HG03378 (cell line): ENCODE measurements around the gene SNX9.

Experiments used
- ATAC-seq: cut with Tn5 transposase; IDR thresholded peaks from one replicate; pipeline ENCODE4 v1.9.1; 2021; ENCODE audit warnings: mild to moderate bottlenecking, moderate library complexity; ENCODE audit not compliant: unreplicated experiment

The SNX9 gene

GRCh38 chr6:157974341-157974894 is 151.4 kb downstream of the SNX9 start:
- no peak for ATAC-seq

- no peak for ATAC-seq
These were observed 151.9 kb downstream of the SNX9 start for GRCh38 chr6:157974967-157975366.

DNA sequence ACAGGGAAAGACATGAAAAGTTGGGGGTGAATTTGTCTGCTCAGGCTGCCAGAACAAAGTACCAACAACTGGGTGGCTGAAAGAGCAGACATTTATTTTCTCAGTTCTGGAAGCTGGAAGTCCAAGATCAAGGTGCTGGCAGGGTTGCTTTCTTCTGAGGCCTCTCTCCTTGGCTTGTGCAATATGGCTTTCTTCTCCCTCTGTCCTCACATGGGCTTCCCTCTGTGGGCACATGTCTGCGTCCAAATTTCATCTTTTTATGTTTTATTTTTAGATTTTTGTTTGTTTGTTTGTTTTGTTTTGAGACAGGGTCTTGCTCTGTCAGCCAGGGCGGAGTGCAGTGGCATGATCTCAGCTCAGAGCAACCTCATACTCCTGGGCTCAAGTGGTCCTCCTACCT is 152.4 kb downstream of the SNX9 start:
- ATAC-seq: no peak

- ATAC-seq: no peak
These were observed 153.5 kb downstream of the SNX9 start for GRCh38 chr6:157976345-157977175.

- no peak for ATAC-seq
These were observed 154.2 kb downstream of the SNX9 start for GRCh38 chr6:157977176-157977804.

- ATAC-seq: no peak
These were observed 155.2 kb downstream of the SNX9 start for GRCh38 chr6:157978021-157978783.

DNA sequence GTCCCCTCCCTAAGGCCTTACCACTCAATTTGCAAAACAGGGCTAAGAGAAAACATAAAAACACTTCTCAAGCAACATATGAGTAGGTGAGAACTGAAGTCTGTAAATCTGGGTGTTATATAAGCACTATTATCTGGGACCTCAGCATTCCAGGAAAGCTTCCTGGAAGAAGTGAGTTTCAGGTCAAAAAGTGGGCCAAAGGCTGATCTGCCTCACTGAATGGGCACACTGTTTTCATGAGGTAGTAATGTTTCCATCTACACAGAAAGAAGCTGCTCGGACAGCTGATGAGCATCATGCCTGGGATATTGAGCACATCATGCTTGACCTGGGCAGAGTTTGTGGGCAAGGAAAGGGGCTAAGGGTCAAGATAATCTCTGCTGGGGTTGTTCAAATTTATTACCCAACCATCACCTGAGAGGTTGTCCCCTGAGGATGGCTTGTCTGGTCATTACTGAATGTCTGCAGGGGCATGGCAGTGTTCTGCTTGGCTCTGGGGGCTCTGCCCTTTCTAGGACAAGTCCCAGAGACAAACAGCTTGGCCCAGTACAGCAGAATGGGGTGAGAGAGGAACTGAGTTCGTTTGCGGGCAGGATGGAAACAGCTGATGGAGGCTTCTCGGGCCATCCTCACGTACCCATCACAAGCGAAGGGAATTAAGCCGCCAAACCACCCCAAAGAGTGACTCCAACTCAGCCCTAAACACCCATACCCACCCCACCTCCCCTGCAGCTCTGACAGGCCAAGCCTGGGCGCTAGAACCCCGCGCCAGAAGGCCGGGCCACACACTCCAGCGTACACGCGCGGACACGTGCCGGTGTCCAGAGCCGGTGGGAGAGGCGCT is 157.5 kb downstream of the SNX9 start:
- ATAC-seq: no peak

- ATAC-seq: peak; percentile 26
These were observed 158.0 kb downstream of the SNX9 start for GRCh38 chr6:157981132-157981394.

- ATAC-seq: peak; percentile 62
These were observed 158.5 kb downstream of the SNX9 start, which contains the start of gene SYNJ2 for GRCh38 chr6:157981395-157982101. Gene SYNJ2, plus strand, starts transcription at chr6:157981863. Its CDS starts 99 bp downstream, at chr6:157981962.

- ATAC-seq: no peak
These were observed 159.1 kb downstream of the SNX9 start for GRCh38 chr6:157982102-157982562.

- no peak for ATAC-seq
These were observed 159.7 kb downstream of the SNX9 start for GRCh38 chr6:157982563-157983405.

- ATAC-seq: no peak
These were observed 160.5 kb downstream of the SNX9 start for GRCh38 chr6:157983406-157984119.

DNA sequence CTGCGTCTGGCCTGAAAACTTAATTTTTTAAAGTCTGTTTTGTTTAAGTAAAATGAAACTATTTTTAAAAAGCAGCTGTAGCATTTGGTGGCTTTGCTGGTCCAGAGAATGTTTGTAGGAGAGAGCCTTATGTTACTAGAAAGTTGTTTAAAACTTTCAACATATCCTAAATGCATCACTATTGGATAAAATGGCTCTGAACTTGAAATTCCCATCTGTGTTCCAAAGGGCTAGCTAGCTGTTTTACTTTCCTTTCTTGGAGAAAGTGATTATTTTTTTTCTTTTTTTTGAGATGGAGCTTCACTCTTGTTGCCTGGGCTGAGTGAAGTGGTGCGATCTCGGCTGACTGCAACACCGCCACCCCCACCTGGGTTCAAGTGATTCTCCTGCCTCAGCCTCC is 161.1 kb downstream of the SNX9 start:
- no peak for ATAC-seq

DNA sequence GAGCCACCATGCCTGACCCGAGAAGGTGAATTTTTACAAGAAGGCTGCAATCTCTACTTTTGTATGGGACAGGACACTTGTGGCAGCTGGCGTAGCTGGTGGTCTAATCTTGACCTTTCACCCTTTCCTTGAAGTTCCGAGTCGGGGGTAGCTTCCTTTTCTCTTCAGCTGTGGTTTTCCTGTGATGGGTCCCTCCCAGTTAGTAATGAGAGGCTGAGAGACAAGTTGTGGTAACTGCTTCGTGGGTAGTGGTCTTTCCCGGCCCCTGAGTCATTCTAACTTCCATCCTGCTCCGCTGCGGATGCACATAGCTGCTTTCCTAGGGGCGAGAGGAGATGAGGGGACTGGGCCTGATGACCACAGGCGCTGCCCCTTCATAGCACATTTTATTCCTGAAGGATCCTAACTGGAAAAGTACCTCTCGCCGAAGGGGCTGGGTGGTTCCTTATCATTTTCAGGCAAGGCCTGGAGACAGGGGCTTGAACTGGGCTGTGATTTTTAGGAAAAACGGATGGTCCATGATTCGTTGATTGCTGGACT is 161.7 kb downstream of the SNX9 start:
- no peak for ATAC-seq

DNA sequence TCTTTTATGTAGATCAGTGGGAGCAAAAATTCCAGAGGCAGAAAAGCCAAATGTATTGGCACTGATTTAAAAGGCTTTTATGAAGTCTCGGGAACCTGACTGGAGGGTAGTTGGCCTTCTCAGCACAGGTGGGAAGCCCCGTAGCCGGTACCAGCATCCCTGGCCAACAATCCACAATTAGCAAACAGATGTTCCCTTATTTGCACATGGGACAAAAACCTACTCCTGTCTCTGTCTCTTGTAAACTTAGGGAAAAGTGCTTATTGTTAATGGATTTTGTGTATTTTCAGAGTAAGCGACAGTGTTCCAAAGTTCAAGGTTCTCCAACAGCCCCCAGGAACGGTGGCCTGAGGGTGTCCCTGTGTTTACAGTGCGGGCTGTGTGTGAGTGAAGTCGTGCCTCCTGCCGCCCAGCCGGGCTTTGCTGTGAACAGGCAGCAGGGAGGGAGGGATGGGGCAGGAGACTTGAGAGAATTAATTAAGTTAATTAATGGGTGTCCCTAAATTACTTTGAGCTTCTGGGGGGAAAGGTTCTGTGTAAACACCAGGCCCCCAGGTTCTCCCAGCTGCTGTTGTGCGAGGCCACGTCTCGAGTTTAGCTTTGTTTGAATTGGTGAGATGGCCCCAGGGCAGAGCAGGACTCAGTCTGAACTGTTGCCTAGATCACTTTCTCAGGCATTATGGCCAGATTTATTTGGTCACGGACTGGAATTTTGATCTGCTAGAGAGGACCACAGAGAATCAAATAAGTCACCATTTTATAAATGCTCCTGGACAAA is 162.5 kb downstream of the SNX9 start:
- ATAC-seq: no peak

- no peak for ATAC-seq
These were observed 165.0 kb downstream of the SNX9 start for GRCh38 chr6:157987788-157988699.
